ENCODE data around the gene LBHD2.
A peak's percentile ranks its signal among the peaks of the same experiment; 100 is the strongest.

The LBHD2 gene

GRCh38 chr14:103058164-103059055 lies 25.6 kb upstream of the LBHD2 start:
- Histone ChIP-seq H3K4me3 (ENCODE audit: low read depth, low read length) (peak overlapping the region; percentile 84), H3K27me3 (ENCODE audit: control insufficient read depth, insufficient read depth, low read length) (no peaks in the 10 kb centered on the region), H3K36me3 (ENCODE audit: control insufficient read depth, insufficient read depth, low read length) (peaks cover 3% of the 10 kb centered on the region), H3K9ac (ENCODE audit: low read depth, low read length) (peak overlapping the region; percentile 16), H3K4me1 (ENCODE audit: control insufficient read depth, insufficient read depth, low read length) (peaks cover 2% of the 10 kb centered on the region), H3K9me3 (ENCODE audit: control insufficient read depth, insufficient read depth, low read length) (no peaks in the 10 kb centered on the region)

GRCh38 chr14:103059556-103059955 lies 24.5 kb upstream of the LBHD2 start:
- Histone ChIP-seq H3K4me3 (ENCODE audit: low read depth, low read length) (no peak overlapping the region), H3K4me1 (ENCODE audit: control insufficient read depth, insufficient read depth, low read length) (peaks cover 2% of the 10 kb centered on the region), H3K36me3 (ENCODE audit: control insufficient read depth, insufficient read depth, low read length) (peaks cover 3% of the 10 kb centered on the region), H3K9me3 (ENCODE audit: control insufficient read depth, insufficient read depth, low read length) (no peaks in the 10 kb centered on the region), H3K27me3 (ENCODE audit: control insufficient read depth, insufficient read depth, low read length) (no peaks in the 10 kb centered on the region), H3K9ac (ENCODE audit: low read depth, low read length) (no peak overlapping the region)

GRCh38 chr14:103061482-103061976 lies 22.5 kb upstream of the LBHD2 start:
- peaks cover 2% of the 10 kb centered on the region for H3K4me1 ChIP-seq (ENCODE audit: control insufficient read depth, insufficient read depth, low read length)
- H3K9me3 ChIP-seq (ENCODE audit: control insufficient read depth, insufficient read depth, low read length): no peaks in the 10 kb centered on the region

GRCh38 chr14:103064436-103064835 lies 19.6 kb upstream of the LBHD2 start:
- Histone ChIP-seq H3K4me1 (ENCODE audit: control insufficient read depth, insufficient read depth, low read length) (no peaks in the 10 kb centered on the region), H3K9me3 (ENCODE audit: control insufficient read depth, insufficient read depth, low read length) (no peaks in the 10 kb centered on the region), H3K36me3 (ENCODE audit: control insufficient read depth, insufficient read depth, low read length) (no peaks in the 10 kb centered on the region), H3K9ac (ENCODE audit: low read depth, low read length) (no peak overlapping the region), H3K27me3 (ENCODE audit: control insufficient read depth, insufficient read depth, low read length) (no peaks in the 10 kb centered on the region), H3K4me3 (ENCODE audit: low read depth, low read length) (no peak overlapping the region)

More at GRCh38 chr14:103061482-103061976, 22.5 kb upstream of the LBHD2 start:
- Histone ChIP-seq H3K9ac (ENCODE audit: low read depth, low read length) (no peak overlapping the region), H3K27me3 (ENCODE audit: control insufficient read depth, insufficient read depth, low read length) (no peaks in the 10 kb centered on the region), H3K36me3 (ENCODE audit: control insufficient read depth, insufficient read depth, low read length) (peaks cover 3% of the 10 kb centered on the region), H3K4me3 (ENCODE audit: low read depth, low read length) (no peak overlapping the region)

GRCh38 chr14:103064978-103065377 lies 19.0 kb upstream of the LBHD2 start:
- Histone ChIP-seq H3K27me3 (ENCODE audit: control insufficient read depth, insufficient read depth, low read length) (no peaks in the 10 kb centered on the region), H3K4me1 (ENCODE audit: control insufficient read depth, insufficient read depth, low read length) (no peaks in the 10 kb centered on the region), H3K36me3 (ENCODE audit: control insufficient read depth, insufficient read depth, low read length) (no peaks in the 10 kb centered on the region), H3K9ac (ENCODE audit: low read depth, low read length) (no peak overlapping the region), H3K4me3 (ENCODE audit: low read depth, low read length) (no peak overlapping the region), H3K9me3 (ENCODE audit: control insufficient read depth, insufficient read depth, low read length) (no peaks in the 10 kb centered on the region)

GRCh38 chr14:103065861-103066260 lies 18.1 kb upstream of the LBHD2 start:
- Histone ChIP-seq H3K9ac (ENCODE audit: low read depth, low read length) (no peak overlapping the region), H3K4me3 (ENCODE audit: low read depth, low read length) (no peak overlapping the region), H3K27me3 (ENCODE audit: control insufficient read depth, insufficient read depth, low read length) (no peaks in the 10 kb centered on the region), H3K4me1 (ENCODE audit: control insufficient read depth, insufficient read depth, low read length) (no peaks in the 10 kb centered on the region), H3K36me3 (ENCODE audit: control insufficient read depth, insufficient read depth, low read length) (no peaks in the 10 kb centered on the region), H3K9me3 (ENCODE audit: control insufficient read depth, insufficient read depth, low read length) (no peaks in the 10 kb centered on the region)

GRCh38 chr14:103066399-103066798 lies 17.6 kb upstream of the LBHD2 start:
- Histone ChIP-seq H3K36me3 (ENCODE audit: control insufficient read depth, insufficient read depth, low read length) (no peaks in the 10 kb centered on the region), H3K4me3 (ENCODE audit: low read depth, low read length) (no peak overlapping the region), H3K9ac (ENCODE audit: low read depth, low read length) (no peak overlapping the region), H3K4me1 (ENCODE audit: control insufficient read depth, insufficient read depth, low read length) (no peaks in the 10 kb centered on the region), H3K9me3 (ENCODE audit: control insufficient read depth, insufficient read depth, low read length) (no peaks in the 10 kb centered on the region), H3K27me3 (ENCODE audit: control insufficient read depth, insufficient read depth, low read length) (no peaks in the 10 kb centered on the region)

- Histone ChIP-seq H3K9ac (ENCODE audit: low read depth, low read length) (no peak overlapping the region), H3K4me3 (ENCODE audit: low read depth, low read length) (no peak overlapping the region), H3K27me3 (ENCODE audit: control insufficient read depth, insufficient read depth, low read length) (no peaks in the 10 kb centered on the region), H3K36me3 (ENCODE audit: control insufficient read depth, insufficient read depth, low read length) (no peaks in the 10 kb centered on the region), H3K9me3 (ENCODE audit: control insufficient read depth, insufficient read depth, low read length) (no peaks in the 10 kb centered on the region), H3K4me1 (ENCODE audit: control insufficient read depth, insufficient read depth, low read length) (no peaks in the 10 kb centered on the region)
Observed at GRCh38 chr14:103067231-103067954, 16.6 kb upstream of the LBHD2 start.

GRCh38 chr14:103068351-103069073 lies 15.5 kb upstream of the LBHD2 start:
- Histone ChIP-seq H3K9me3 (ENCODE audit: control insufficient read depth, insufficient read depth, low read length) (no peaks in the 10 kb centered on the region), H3K27me3 (ENCODE audit: control insufficient read depth, insufficient read depth, low read length) (no peaks in the 10 kb centered on the region), H3K4me1 (ENCODE audit: control insufficient read depth, insufficient read depth, low read length) (no peaks in the 10 kb centered on the region), H3K4me3 (ENCODE audit: low read depth, low read length) (no peak overlapping the region), H3K36me3 (ENCODE audit: control insufficient read depth, insufficient read depth, low read length) (no peaks in the 10 kb centered on the region), H3K9ac (ENCODE audit: low read depth, low read length) (no peak overlapping the region)

- Histone ChIP-seq H3K36me3 (ENCODE audit: control insufficient read depth, insufficient read depth, low read length) (no peaks in the 10 kb centered on the region), H3K4me3 (ENCODE audit: low read depth, low read length) (no peak overlapping the region), H3K27me3 (ENCODE audit: control insufficient read depth, insufficient read depth, low read length) (no peaks in the 10 kb centered on the region), H3K4me1 (ENCODE audit: control insufficient read depth, insufficient read depth, low read length) (no peaks in the 10 kb centered on the region), H3K9me3 (ENCODE audit: control insufficient read depth, insufficient read depth, low read length) (no peaks in the 10 kb centered on the region), H3K9ac (ENCODE audit: low read depth, low read length) (no peak overlapping the region)
Observed at GRCh38 chr14:103070263-103070885, 13.6 kb upstream of the LBHD2 start.

GRCh38 chr14:103070971-103071542 lies 13.0 kb upstream of the LBHD2 start:
- Histone ChIP-seq H3K27me3 (ENCODE audit: control insufficient read depth, insufficient read depth, low read length) (no peaks in the 10 kb centered on the region), H3K4me3 (ENCODE audit: low read depth, low read length) (no peak overlapping the region), H3K9ac (ENCODE audit: low read depth, low read length) (no peak overlapping the region), H3K36me3 (ENCODE audit: control insufficient read depth, insufficient read depth, low read length) (no peaks in the 10 kb centered on the region), H3K4me1 (ENCODE audit: control insufficient read depth, insufficient read depth, low read length) (no peaks in the 10 kb centered on the region), H3K9me3 (ENCODE audit: control insufficient read depth, insufficient read depth, low read length) (no peaks in the 10 kb centered on the region)
